ENCODE measurements around the gene C7.

- TF ChIP-seq CTCF (IDR thresholded peaks at IDR 0.05) (no peak), POLR2A (IDR thresholded peaks at IDR 0.05) (no peak)
Observed at GRCh38 chr5:40987349-40987748, 78.1 kb downstream of the C7 start.

Measured in right lobe of liver (tissue), 4 donors.